Keratinocyte (primary cell): ENCODE results near the gene HTRA3.

Experiments used
- CTCF ChIP-seq, 3 experiments: IDR thresholded peaks in 1 of 3; conservative IDR thresholded peaks in 1 of 3; optimal IDR thresholded peaks in 1 of 3; 2 replicates in 2 of 3; 3 replicates in 1 of 3; pipeline versions ENCODE3 to v1.5.1; 2011; ENCODE audit warnings: low read length in 3 of 3, mild to moderate bottlenecking in 3 of 3, moderate library complexity in 2 of 3, control low read depth in 1 of 3, inconsistent platforms in 1 of 3; ENCODE audit not compliant: insufficient read depth in 2 of 3; ENCODE audit errors: extremely low read depth in 1 of 3
- EZH2 ChIP-seq: IDR thresholded peaks from one replicate; pipeline ENCODE4 v1.6.1; 2012; ENCODE audit warnings: inconsistent platforms, mild to moderate bottlenecking, low read length, moderate library complexity

DNA sequence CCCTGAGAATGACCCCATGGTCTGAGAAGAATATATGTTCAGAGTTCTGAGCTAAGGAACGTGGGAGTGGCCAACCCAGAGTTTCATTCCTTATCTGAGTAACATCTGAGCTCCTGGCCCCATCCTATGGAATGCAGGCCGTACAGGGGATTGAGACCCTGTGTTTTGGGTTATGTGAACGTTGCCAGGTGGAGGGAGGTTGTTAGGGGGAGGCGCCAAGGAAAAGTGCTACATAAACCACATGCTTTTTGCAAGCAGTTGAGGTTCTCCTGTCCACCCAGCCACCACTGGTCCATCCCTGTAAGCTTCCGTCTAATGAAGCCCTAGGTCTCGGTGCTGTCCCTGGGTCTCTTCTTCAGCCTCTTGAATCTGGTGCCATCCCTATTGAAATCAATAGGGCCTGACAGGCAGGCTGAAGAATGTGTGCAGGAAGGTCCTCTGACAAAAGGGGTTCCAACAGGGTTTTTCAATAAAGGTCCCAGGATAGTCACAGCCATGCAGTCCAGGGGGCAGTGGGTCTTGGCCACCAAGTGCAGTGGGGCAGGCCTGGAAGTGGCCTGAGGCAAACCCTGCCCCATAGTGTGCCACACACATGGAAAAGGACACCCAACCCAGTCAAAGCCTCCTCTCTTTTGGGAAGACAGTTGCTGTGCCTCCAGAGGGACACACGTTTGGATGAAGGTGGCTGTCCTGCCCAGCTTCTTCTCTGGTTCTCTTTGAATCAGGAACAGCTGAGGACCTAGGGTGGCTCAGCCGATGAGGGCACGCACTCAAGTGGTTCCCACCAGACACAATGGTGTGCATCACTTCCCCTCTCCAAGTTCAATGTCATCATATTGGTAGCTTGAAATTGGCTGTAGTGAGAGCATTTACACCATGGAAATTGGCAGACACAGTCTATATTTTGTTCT is 53.5 kb downstream of the HTRA3 start:
- TF ChIP-seq CTCF (optimal IDR thresholded peaks at IDR 0.05 in 1 of 3, IDR thresholded peaks at IDR 0.05 in 1 of 3, conservative IDR thresholded peaks at IDR 0.05 in 1 of 3; ENCODE audit: extremely low read depth in 1 of 3, insufficient read depth in 2 of 3, low read length in 3 of 3) (no peak), EZH2 (no peak)
